Smooth muscle cell (in vitro differentiated cells): ENCODE measurements around the gene NINJ1. TPM values are rescaled to one million over a fixed set of nuclear protein-coding genes. Genes with fewer than 3 reads are reported as not detected.

ENCODE experiments used
- DNase-seq: peaks from one replicate; lab custom pipeline; 2025; ENCODE audit not compliant: unreplicated experiment; lab: John Stamatoyannopoulos, UW
- H2AFZ ChIP-seq: fragments of 200-600 bp; sonication (generic); 2 replicates; pipeline ENCODE4 v1.6.0; 2016; ENCODE audit warnings: antibody characterized with exemption, low read depth, mild to moderate bottlenecking
- H3F3A ChIP-seq: fragments of 200-600 bp; sonication (generic); 2 replicates; pipeline ENCODE4 v1.6.0; 2017; ENCODE audit warnings: antibody characterized with exemption, low read depth
- H3K27ac ChIP-seq: fragments of 200-600 bp; sonication (generic); 2 replicates; pipeline ENCODE4 v1.5.1; 2016; ENCODE audit warnings: low read depth, mild to moderate bottlenecking
- H3K27me3 ChIP-seq: fragments of 200-600 bp; sonication (generic); 2 replicates; pipeline ENCODE4 v1.6.1; 2016; ENCODE audit warnings: low read depth, mild to moderate bottlenecking
- H3K36me3 ChIP-seq: fragments of 200-600 bp; sonication (generic); 2 replicates; pipeline ENCODE4 v1.5.1; 2016; ENCODE audit warnings: low read depth
- H3K4me1 ChIP-seq: fragments of 200-600 bp; sonication (generic); 2 replicates; pipeline ENCODE4 v1.5.1; 2016; ENCODE audit warnings: low read depth
- H3K4me2 ChIP-seq: fragments of 200-600 bp; sonication (generic); 2 replicates; pipeline ENCODE4 v1.6.0; 2016; ENCODE audit warnings: mild to moderate bottlenecking
- H3K4me3 ChIP-seq: fragments of 200-600 bp; sonication (generic); 2 replicates; pipeline ENCODE4 v1.5.1; 2016; ENCODE audit warnings: mild to moderate bottlenecking
- H3K79me2 ChIP-seq: fragments of 200-600 bp; sonication (generic); 2 replicates; pipeline ENCODE4 v1.6.0; 2016; ENCODE audit warnings: low read depth, mild to moderate bottlenecking
- H3K9ac ChIP-seq: fragments of 200-600 bp; sonication (generic); 2 replicates; pipeline ENCODE4 v1.6.0; 2016; ENCODE audit warnings: low read depth
- H3K9me3 ChIP-seq: fragments of 200-600 bp; sonication (generic); replicated peaks from 2 replicates; pipeline ENCODE4 v1.5.1; 2016; ENCODE audit warnings: low read depth
- H4K20me1 ChIP-seq: fragments of 200-600 bp; sonication (generic); 2 replicates; pipeline ENCODE4 v1.6.0; 2016; ENCODE audit warnings: low read depth
- WGBS: methylation state at CpG from one replicate; pipeline ENCODE4 v1.1.7; 2016; ENCODE audit warnings: low lambda C conversion rate; 5-methylcytosine and 5-hydroxymethylcytosine counted together
- polyA plus RNA-seq: library from polyadenylated mRNA; unstranded; fragments of >200 nt; fragmentation: Nextera tagmentation; extraction: Ambion mirVana; gene quantifications from 2 replicates; pipeline ENCODE4 v1.2.1, GENCODE V29; 2016
- total RNA-seq: library from RNA; depleted of rRNA; stranded (reverse); fragments of >200 nt; gene quantifications from 2 replicates; pipeline ENCODE4 v1.2.3, GENCODE V29; 2014
- TF ChIP-seq, protein P1 (sequence below): fragments of 200-600 bp; sonication (generic); IDR thresholded peaks from 2 replicates; pipeline ENCODE4 v1.5.1; 2017; ENCODE audit warnings: borderline replicate concordance, mild to moderate bottlenecking, antibody characterized with exemption; ENCODE audit not compliant: insufficient read depth, poor library complexity, severe bottlenecking

The NINJ1 gene
- total and polyA plus RNA-seq, 2 experiments from 2014 or later = 34.3 to 53.7 TPM

DNA sequence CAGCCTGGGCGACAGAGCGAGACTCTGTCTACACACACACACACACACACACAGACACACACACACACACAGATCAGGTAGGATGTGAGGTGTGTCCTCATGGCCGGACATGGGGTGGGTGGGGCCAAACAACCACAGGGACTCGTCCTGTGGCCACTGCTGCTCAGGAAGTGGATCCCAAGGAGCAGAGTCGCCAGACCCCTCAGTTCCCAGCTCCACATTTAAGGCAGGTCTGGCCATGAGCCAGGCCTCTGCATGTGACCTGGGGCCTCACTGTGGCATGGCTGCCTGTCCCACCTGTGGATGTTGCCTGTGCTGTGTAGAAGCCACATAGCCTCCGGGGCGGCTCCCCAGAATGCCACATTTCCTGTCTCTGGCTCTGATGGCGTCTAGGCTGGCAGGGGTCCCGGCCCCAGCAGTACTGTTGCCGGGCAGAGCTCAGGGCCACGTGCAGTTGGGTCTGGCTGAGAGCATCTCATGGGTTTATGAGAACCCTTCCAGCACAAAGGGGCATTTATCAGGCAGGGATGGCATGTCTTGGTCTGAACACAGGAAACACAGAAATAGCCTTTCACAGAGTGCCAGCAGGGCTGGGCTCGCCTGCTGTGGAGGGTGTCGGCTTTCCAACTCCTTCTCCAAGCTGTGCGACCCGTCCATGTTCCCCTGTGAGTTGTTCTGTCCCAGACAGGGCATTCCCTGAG is 9.9 kb upstream of the NINJ1 start:
- TF ChIP-seq, protein P1, sequence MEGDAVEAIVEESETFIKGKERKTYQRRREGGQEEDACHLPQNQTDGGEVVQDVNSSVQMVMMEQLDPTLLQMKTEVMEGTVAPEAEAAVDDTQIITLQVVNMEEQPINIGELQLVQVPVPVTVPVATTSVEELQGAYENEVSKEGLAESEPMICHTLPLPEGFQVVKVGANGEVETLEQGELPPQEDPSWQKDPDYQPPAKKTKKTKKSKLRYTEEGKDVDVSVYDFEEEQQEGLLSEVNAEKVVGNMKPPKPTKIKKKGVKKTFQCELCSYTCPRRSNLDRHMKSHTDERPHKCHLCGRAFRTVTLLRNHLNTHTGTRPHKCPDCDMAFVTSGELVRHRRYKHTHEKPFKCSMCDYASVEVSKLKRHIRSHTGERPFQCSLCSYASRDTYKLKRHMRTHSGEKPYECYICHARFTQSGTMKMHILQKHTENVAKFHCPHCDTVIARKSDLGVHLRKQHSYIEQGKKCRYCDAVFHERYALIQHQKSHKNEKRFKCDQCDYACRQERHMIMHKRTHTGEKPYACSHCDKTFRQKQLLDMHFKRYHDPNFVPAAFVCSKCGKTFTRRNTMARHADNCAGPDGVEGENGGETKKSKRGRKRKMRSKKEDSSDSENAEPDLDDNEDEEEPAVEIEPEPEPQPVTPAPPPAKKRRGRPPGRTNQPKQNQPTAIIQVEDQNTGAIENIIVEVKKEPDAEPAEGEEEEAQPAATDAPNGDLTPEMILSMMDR = no peak
- no peaks in the 10 kb centered on the region for H3K27me3 ChIP-seq
- H3K4me3 ChIP-seq = no peak overlapping the region
- WGBS = 85% methylated on average over 15 of the region's 15 CpGs
- DNase-seq = no peak
- no peaks in the 10 kb centered on the region for H3K79me2 ChIP-seq
- no peaks in the 10 kb centered on the region for H3K4me1 ChIP-seq
- H3K4me2 ChIP-seq = no peak overlapping the region
- H3K27ac ChIP-seq = no peak overlapping the region
- no peaks in the 10 kb centered on the region for H4K20me1 ChIP-seq
- no peak overlapping the region for H2AFZ ChIP-seq
- H3F3A ChIP-seq = no peaks in the 10 kb centered on the region
- H3K36me3 ChIP-seq = no peaks in the 10 kb centered on the region
- no peak overlapping the region for H3K9ac ChIP-seq
- H3K9me3 ChIP-seq = no peaks in the 10 kb centered on the region

DNA sequence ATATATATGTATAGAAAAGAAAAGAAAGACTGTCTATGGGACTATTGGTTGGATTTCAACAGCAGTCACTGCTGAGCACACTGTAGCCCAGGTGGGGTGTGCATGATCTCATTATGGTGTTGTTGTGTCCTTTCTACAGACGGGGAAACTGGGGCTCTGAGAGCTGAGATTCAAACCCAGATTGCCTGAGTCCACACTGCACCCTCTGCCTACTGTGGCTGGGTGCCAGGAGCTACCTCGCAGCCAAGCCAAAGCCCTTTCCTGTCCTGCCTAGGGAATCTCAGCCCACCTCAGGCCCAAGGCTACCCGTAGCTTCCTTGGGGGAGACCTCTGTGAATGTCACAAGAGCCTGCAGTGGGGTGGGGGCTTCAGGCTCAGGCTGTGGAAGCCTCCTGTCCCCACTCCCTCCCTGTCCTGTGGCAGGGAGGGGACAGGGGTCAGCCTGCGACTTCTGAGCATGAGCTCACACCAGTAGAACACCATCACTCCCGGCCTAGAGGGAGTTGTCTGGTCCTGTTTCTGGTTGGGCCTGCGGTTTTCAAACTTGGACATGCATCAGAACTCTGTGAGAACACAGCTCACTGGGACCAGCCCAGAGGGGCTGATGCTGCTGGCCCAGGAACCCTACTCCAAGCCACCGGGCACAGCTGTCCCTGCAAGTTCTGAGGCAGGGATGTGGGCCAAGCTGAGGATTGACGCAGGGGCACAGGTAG is 7.9 kb upstream of the NINJ1 start:
- Histone ChIP-seq H3K79me2 (no peaks in the 10 kb centered on the region), H3K27me3 (no peaks in the 10 kb centered on the region), H3K4me3 (no peak overlapping the region), H3K4me1 (no peaks in the 10 kb centered on the region), H4K20me1 (no peaks in the 10 kb centered on the region), H2AFZ (no peak overlapping the region), H3F3A (no peaks in the 10 kb centered on the region), H3K4me2 (no peak overlapping the region), H3K9me3 (no peaks in the 10 kb centered on the region), H3K9ac (no peak overlapping the region), H3K27ac (no peak overlapping the region), H3K36me3 (no peaks in the 10 kb centered on the region)
- 95% methylated on average over 8 of the region's 8 CpGs for WGBS
- no peak for DNase-seq
- TF ChIP-seq, protein P1 = no peak

DNA sequence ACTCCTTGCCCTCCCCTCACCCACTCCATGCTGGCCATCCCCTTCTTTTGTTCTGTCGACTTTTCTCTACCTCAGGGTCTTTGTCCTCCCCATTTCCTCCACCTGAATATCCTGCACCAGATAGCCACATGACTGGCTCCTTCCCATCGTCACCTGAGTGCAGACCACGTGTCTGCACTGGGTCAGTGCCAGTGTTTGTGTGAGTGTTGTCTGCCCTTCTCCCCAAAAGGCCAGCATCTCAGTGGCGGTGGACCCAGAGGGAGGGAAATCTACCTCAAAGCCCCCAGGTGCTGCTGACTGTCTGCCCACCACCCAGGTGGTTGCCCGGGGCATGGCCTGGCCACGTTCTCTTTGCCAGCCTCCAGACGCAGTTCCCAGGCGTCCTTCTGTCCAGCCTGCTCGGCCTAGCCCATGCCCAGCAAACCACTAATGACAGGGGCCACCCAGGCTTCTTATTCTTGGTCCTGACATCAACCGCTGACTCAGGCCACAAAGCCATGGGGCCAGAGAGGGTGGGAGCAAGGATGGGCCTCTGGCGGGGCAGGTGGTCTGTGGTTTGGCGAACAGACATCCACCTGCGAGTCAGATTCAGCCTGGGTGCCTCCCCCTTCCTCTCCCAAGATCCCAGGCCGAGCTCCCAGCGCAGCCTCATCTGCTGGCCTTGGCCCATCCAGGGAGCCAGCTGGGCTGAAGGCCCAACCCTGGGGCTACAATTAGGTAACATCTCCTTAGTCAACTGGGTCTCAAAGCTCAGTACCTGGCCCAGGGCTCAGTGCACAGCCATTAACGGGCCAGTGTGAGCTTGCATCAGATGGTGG is 5.5 kb upstream of the NINJ1 start:
- no peaks in the 10 kb centered on the region for H3K79me2 ChIP-seq
- no peaks in the 10 kb centered on the region for H3K4me1 ChIP-seq
- no peaks in the 10 kb centered on the region for H4K20me1 ChIP-seq
- 84% methylated on average over 16 of the region's 16 CpGs for WGBS
- H2AFZ ChIP-seq = no peak overlapping the region
- H3K4me2 ChIP-seq = no peak overlapping the region
- DNase-seq = no peak
- H3F3A ChIP-seq = no peaks in the 10 kb centered on the region
- TF ChIP-seq, protein P1 = no peak
- H3K27me3 ChIP-seq = no peaks in the 10 kb centered on the region
- H3K36me3 ChIP-seq = no peaks in the 10 kb centered on the region
- H3K4me3 ChIP-seq = no peak overlapping the region
- H3K27ac ChIP-seq = no peak overlapping the region
- no peaks in the 10 kb centered on the region for H3K9me3 ChIP-seq
- no peak overlapping the region for H3K9ac ChIP-seq
